ENCODE results near the gene CREB1.

DNA sequence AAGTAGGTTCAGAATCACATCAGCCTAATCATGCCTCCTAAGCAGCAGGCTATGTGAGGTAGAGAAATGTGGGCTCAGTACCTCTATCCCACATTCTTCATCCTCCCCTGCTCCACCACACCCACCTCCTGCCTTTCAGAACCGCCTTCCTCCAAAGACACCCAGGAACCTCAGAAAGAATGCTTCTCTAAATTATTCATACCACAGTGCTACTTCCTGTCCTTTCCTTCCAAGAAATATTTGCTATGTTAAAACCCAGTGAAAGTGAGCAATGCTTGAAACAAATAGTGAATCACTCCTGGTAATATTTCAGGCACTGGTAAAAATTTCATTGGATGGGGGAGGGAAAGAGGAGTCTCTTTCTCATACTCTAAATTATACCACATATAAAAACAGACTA lies 24.0 kb upstream of the CREB1 start:
- TF ChIP-seq EZH2 (IDR thresholded peaks at IDR 0.05; ENCODE audit: low read length, unreplicated experiment): no peak
- TF ChIP-seq, protein P1, sequence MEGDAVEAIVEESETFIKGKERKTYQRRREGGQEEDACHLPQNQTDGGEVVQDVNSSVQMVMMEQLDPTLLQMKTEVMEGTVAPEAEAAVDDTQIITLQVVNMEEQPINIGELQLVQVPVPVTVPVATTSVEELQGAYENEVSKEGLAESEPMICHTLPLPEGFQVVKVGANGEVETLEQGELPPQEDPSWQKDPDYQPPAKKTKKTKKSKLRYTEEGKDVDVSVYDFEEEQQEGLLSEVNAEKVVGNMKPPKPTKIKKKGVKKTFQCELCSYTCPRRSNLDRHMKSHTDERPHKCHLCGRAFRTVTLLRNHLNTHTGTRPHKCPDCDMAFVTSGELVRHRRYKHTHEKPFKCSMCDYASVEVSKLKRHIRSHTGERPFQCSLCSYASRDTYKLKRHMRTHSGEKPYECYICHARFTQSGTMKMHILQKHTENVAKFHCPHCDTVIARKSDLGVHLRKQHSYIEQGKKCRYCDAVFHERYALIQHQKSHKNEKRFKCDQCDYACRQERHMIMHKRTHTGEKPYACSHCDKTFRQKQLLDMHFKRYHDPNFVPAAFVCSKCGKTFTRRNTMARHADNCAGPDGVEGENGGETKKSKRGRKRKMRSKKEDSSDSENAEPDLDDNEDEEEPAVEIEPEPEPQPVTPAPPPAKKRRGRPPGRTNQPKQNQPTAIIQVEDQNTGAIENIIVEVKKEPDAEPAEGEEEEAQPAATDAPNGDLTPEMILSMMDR (conservative IDR thresholded peaks at IDR 0.05; ENCODE audit: low read depth, low read length): no peak

Measured in PC-3 (cell line).